Activated T-cell treated with anti-CD3 and anti-CD28 coated beads for 48 hours (primary cell): ENCODE data around the gene IFI35.
"Not testable (repeated sequence)": the region's sequence is repeated elsewhere in the genome, so short reads cannot be mapped to it uniquely, and the experiment has no call there.

Experiments
- DNase-seq: peaks from one replicate; pipeline ENCODE4 v3.0.0-alpha.2; 2020; ENCODE audit warnings: low read depth

Gene IFI35

DNA sequence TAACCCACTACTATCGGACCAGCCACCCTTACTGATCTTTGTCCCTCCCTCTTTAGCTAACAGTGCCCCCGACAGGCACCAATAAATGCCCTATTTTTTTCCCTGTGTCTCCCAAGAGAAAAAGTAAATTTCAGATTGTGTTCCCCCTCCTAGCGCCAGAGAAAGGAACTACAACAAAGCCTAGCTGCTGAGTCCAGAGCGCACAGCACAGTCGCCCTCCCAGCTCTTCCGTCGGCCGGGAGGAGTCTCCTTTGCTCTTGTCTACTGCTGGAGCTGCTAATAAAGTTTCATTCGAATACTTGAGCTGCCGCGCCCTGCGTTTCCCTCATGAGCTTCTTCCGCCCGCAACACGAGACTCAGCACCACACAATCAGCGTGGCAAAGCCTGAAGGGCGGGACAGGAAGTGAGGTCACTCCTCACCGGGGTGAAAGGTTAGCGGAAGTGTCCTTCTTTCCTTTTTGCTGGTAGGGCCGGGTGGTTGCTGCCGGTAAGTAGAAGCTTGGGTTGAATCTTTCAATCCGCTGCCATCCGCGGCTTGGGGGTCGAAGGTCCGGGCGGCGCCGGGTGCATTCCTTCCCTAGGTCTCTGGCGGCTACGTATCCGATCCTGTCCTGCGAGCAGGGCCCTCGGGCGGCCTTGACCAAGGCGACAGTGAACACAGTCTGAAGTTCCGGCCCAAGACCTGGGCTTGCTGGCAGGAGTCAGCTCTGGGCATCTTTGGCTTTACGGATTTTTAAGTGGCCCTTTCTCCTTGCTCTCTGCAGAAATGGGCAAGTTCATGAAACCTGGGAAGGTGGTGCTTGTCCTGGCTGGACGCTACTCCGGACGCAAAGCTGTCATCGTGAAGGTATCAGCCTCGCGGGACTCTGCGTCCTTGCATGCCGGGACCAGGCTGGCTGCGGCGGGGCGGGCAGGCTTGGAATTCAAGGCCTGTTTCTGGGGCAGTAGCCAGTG lies 8.3 kb upstream of the IFI35 start, which contains the start of gene RPL27:
RPL27 (plus strand) TSS at position 436 of the 955 bp plus-strand sequence; CDS start at position 768, 332 bp downstream.
- peak; percentile 91 for DNase-seq

DNA sequence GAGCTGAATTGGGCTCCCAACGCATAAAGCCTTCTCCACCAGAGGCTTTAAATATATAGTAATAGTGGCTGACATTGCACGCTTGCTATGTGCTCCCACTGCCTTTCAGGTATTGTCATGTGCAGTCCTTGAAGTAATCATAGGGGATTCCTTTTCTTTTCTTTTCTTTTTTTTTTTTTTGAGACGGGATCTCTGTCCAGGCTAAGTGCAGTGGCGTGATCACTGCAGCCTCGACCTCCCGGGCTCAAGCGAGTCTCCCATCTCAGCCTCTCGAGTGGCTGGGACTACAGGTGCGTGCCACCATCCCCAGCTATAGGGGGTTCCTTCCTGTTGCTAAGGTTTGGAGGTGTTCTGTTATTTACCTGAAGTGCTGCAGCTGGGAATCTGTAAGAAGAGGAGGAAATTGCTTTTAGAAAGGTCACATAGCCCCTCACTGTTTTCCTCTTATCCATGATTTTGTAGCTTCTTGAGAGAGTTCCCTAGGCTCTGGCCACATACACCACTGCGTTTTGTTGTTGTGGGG lies 7.5 kb upstream of the IFI35 start:
- DNase-seq = no peak

DNA sequence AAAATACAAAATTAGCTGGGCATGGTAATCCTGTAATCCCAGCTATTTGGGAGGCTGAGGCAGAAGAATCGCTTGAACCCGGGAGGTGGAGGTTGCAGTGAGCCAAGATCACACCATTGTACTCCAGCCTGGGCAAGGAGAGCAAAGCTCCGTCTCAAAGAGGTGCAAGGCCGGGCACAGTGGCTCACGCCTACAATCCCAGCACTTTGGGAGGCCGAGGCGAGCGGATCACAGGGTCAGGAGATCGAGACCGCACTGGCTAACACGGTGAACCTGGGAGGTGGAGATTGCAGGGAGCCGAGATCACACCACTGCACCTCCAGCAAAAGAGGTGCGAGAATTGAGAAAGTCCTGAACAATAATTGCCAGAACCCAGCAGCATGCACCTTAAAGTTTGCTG lies 5.7 kb upstream of the IFI35 start:
- not testable (repeated sequence) for DNase-seq

DNA sequence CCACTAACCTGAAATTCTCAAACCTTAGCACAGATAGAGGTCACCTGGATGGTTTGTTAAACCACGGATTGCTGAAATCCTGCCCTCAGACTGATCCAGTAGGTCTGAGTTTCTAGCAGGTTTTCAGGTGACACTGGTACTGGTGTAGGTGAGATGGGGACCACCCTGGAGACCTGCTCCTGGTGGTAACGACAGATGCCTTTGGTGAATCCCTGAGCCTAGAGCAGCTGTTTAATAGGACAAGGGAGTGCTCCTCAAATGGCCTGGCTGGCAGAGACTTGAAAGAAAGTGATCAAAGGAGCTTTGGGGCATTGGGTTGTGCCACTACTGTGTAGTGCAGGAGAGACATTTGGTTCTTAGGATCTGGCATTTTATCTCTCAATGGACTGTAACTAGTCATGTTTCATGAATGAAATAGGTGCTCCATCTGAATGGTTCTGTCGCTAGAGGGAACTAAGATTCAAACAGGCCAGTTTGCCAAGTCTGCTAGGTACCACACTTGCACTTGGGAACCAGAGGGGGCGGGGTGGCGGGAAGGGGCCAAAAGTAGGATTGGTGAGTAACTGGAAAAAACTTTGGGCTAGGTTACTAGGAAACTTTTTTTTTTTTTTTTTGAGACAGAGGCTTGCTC lies 2.9 kb upstream of the IFI35 start:
- no peak for DNase-seq

DNA sequence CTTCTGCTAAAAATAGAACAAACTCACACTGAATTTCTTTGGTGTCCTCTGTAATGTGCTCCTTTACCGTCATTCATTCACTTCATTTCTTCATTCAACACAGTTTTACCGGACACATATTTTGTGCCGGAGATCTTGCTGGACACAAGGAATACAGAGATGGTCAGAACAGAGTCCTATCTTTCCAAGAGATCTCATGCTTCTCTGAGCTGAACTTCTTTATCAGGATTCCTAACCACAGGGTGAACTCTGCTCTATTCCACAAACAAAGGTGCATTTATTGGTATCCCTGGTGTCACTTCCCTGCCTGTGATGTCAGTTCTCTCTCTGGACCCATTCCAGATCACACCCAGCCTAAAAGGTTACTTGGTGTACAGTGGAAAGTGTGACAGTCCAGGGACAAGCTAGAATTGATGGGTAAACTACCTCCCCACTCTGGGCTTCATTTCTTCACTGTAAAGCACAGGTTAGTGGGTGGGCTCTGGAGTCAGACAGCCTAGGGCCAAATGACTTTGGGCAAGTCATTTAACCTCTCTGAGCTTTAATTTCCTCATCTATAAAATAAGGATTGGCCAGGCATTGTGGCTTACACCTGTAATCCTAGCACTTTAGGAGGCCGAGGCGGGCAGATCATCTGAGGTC lies 4.2 kb downstream of the IFI35 start:
- DNase-seq = no peak

DNA sequence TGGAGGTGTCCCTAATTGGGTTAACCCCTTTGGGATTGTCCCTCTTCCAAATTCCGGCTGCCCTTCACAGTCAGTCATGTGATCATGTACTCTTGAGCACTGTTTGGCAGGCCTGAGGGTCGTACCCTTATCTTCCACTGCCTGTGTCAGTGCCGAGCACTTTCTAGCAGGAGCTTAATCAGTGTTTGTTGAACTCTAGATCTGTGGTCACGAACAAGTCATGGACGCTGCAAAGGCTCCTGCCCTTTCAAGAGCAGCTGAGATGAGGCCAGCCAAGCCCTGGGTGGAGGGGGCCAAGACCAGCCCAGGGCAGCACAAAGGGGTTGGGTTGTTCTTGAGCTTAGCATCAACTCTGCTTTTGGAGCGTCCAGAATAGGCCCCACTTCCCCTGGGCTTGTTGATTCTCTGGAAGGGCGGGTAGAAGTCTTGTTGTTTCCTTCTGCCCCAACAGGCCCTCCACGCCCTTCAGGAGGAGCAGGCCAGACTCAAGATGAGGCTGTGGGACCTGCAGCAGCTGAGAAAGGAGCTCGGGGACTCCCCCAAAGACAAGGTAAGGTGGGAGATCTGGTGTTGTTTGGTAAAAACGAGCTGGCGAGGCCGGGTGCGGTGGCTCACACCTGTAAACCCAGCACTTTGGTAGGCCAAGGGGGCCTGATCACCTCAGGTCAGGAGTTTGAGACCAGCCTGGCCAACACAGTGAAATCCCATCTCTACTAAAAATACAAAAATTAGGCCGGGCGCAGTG lies 5.3 kb downstream of the IFI35 start:
- DNase-seq = no peak

DNA sequence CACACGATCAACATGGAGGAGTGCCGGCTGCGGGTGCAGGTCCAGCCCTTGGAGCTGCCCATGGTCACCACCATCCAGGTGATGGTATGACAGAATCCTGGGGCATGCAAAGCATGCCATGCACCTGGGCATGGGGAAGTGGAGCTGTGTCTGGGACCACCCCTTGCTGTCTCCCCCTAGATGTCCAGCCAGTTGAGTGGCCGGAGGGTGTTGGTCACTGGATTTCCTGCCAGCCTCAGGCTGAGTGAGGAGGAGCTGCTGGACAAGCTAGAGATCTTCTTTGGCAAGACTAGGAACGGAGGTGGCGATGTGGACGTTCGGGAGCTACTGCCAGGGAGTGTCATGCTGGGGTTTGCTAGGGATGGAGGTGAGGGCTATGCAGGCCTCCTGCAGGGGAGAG lies 6.7 kb downstream of the IFI35 start:
- no peak for DNase-seq

DNA sequence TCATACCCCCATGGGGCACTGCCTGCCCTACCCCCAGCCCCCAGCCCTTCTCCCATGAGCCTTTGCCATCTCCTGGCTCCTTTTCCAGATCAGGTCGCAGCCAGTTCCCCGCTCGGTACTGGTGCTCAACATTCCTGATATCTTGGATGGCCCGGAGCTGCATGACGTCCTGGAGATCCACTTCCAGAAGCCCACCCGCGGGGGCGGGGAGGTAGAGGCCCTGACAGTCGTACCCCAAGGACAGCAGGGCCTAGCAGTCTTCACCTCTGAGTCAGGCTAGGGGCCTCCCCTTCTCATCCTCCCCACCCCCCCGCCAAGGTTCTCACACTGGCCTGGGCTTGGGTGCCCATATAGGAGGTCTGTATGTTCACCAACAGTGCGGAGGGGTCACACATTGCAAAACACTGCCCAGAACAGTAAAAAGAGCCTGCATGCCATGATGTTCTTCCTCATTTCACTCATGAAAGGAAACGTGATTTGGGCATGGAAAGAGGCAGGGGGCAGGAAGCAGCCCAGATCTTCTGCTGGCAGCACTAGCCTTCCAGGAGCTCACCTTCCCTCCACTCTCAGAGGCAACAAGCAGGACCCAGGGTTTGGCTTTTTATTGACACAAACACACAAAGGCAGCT lies 7.5 kb downstream of the IFI35 start:
- no peak for DNase-seq

DNA sequence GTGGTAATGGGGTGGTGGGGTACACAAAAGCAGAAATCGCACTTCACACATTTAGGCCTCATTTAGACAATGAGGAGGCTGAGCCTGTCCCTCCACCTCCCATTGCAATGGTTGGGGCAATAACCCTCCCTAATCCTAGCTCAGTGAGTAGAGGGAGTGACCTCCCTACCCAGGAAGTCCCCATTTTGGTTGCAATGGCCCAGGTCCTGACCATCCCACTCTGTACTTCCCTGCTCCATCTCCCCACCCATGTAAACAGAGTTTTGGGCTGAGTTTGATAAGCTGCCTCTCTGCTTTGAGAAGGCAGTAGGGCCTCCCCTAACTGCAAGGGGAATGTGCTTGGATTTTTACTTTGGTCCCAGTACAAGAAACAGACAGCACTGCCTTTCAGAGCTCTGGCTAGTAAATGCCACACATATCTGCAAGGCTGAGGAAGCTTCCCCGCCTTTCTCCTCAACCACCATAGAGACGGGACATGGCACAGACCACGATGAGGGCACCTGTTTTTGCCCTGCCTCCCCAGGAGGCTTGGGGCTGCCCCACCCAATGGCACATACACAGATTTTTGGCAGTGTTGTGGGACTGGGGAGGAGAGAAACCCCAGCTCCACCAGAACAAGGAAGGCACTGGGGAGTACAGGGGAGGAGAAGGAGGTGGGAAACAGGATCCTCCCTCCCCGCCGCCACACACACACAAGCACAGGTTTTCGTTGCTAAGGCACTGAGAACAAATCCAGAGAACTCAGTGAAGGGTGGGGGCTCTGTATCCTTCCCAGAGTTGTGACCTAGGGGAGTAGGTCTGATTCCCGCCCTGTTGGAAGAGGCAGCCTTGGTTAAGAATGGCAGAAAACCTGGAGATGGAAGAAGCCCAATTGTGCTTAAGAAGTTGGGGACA lies 8.3 kb downstream of the IFI35 start:
- no peak for DNase-seq

DNA sequence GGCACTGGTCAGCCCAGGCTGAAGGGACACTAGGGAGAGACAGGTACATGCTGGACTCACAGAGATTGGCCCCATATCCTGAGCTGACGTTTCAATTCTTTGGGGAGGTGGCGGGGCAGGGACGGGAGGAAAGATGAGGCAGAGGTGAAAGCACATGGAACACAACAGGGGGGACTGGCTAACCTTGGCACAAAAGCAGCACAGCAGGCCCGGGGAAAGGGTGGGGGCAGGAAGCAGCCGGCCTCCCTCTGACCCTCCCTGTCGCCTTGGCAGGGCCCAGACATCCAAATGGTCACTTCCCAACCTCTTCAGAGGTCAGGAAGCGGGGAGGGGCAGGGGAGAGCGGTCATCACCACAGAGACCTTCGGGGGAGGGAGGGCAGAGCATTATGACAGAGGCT lies 9.0 kb downstream of the IFI35 start:
- no peak for DNase-seq

DNA sequence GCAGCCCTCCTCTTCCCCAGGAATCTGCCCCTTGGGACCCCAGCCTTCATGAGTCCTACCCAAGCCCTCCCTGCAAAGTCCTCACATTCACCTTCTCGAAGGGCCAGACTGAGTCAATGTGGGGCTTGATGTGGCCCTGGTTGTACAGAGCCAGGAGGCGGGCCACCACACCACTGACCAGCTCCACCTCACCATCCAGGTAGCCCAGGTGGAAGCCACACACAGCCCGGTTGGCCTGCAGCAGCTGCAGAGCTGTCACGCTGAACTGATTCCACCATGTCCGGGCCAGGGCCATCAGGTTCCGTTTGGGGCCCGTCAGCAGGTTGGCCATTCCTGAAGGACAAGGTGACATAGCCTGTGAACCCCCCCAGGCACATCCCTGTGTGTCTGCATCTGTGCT lies 9.6 kb downstream of the IFI35 start:
- DNase-seq = no peak

DNA sequence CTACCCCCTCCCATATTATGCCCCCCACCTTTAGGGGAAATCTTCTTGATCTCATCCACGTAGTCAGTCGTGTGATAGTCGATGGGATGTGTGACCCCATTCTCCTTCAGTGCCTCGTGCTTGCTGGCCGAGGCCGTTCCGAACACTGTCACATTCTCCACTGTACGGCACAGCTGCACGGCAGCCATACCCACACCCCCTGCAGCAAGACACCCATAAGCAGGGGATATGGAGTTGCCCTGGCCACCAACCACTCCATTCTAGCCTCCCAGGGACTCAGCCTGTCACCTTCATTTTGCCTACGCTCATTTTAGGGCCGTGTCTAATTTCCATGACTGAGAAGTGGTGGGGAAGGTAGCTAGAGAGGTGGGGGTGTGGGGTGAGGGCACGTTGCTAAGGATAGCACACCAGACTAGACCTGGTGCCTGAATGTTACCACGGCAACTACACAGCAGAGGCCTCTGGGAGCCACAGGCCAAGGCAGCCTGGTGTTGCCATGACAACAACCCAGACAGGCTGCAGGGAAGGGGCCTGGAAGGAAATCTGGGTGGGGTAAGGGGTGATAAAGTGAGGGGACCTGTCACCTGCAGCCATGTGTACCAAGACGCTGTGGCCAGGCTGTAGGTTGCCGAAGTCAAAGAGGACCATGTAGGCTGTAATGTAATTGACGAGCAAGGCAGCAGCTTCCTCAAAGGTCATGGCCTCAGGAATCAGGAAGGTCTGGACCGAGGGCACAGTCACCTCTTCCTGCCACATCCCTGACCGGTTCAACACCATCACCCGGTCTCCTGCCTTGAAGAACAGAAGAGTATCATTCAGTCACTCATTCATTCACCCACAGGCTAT lies 11.6 kb downstream of the IFI35 start:
- no peak for DNase-seq

DNA sequence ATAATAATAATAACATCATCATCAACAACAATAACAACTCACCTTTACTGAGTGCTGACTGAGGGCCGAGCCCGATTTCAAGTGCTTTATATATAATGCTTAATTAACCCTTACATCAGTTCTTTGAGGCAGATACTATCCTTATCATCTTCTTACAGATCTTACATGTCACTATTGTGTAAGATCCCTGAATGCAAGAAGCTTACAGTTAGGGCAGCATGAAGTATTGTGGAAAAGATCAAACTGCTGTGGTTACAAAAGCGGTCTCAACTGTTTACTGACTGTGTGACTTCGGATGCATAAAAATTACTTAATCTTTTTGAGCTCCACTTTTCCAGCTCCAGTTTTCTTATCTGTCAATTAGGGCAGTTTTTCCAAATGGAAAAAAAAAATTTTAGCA lies 12.3 kb downstream of the IFI35 start:
- DNase-seq = no peak

DNA sequence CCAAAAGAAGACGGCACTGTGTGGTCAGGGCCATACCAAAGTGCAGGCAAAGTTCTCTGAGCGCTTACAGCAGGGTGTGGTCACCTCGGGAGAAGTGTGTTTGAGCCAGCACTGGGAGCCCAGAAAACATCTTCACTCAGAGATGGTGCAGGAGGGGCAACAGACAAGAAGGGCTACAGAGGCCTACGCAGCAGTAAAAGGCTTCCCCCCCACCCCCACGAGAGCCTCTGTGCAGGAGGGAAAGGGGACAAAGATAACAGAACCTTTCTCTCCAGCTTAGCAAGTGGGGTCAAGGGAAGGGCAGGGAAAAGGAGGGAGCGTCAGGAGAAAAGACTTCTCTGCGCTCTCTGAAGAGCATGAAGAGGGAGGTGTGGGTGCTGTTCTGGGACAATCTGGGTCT lies 12.8 kb downstream of the IFI35 start:
- no peak for DNase-seq

DNA sequence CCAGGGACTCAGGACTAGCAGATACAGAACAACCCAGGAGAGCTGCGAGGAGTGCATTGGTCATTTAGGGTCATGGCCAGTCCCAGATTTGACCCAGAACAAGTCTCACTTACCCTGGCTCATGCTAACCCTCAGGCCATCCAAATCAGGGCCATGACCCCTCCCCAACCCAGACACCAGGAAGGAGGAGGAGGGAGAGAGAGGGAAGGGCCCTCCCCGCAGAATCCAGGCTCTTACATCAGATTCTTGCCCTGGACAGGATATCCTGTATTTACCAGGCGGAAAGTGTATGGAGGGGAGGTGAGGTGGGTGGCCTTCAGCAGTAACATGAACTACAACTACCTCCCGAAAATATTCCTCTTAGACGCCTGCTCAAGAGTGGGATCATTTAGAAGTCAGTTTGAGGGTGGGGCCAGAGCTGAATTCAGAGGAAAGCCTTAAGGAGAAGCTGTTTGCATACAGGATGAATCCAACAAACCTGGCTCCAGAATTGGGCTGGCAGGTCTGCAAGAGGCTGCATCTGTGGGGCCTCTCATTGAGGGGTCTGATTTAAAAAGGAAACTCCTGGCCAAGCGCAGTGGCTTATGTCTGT lies 13.5 kb downstream of the IFI35 start:
- no peak for DNase-seq

DNA sequence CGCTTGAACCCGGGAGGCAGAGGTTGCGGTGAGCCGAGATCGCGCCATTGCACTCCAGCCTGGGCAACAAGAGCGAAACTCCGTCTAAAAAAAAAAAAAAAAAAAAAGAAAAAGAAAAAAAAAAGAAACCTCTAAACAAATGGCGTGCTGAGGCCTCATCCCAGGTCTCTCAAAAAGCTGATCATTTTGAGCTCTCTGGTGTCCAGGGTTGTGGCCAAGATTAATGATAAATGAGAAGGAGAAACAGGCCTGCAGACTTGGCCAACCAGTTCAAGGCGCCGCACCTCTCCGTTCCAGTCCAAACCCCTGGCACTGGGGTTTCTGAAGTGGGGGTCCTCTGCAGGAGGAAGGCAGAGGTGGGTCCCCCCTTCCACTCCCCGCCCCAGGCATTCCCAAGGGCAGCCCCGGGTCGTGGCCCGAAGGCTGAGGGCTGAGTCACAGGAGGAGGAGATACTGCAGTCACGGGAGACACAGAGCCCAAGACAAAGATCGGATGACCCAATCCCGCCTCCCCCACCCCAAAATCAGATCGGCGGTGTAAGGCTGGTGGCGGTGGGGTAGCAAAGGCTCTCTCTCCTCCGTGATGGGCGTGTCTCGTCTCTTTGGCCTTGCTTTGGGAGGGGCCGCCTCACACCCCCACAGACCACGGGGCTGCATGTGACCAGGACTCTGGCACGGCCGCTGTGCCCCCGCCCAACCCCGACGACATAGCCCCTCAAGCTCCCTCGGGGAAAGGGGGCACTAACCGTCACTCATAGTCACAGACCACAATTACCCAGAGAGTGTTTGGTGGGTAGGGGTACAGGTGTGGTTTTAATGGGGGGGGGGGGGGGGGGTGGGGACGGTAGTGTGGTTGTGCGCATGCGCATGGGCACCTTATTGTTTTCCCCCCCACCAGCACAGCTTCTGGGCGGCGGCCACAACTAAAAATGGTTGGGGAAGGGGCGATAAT lies 14.5 kb downstream of the IFI35 start:
- DNase-seq = no peak

DNA sequence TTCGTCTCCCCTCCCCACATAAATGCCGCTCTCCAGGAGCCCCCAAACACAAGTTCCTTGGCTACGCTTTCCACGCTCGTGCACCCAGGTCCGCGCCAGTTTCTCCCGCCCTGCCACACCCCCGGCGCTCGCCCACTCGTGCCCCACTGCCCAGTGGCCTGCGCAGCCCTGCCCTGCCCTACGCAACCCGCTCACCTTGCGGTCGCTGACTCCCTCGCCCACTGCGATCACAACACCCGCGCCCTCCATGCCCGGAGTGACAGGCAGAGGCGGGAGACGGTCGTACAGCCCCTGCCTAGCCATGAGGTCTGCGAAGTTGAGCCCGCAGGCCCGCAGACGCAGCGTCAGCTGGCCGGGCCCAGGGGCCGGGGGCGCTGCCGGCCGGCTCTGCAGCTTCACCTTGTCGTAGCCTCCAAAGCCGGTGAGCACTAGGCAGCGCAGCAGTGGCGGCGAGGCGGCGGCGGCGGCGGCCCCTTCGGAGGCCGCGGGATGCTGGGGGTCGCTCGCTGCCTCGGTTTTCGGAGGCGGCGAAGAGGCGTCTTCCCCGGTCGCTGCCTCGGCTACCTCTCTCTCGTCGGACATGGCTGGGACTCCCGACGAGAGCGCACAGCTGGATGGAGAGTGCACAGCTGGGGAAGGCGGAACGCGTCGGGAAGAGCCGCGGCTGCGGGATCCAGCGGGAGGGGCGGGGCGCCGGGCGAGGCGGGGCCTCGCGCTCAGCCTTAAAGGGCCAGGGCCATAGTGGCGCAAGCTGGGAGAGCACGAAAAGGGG lies 15.3 kb downstream of the IFI35 start, which contains the start of gene VAT1:
VAT1 (minus strand) TSS at position 645 of the 772 bp plus-strand sequence; CDS start at position 582, 63 bp downstream.
- DNase-seq = peak; percentile 68
